Panc1 (cell line): ENCODE data around the gene XPA. TPM values are rescaled to one million over a fixed set of nuclear protein-coding genes. Genes with fewer than 3 reads are reported as not detected.
"Not testable (repeated sequence)": the region's sequence is repeated elsewhere in the genome, so short reads cannot be mapped to it uniquely, and the experiment has no call there.

Source experiments
- ATAC-seq: fragments of 200-7000 bp; cut with Tn5 transposase; 2 replicates; pipeline ENCODE4 v1.9.1; 2020; ENCODE audit warnings: mild to moderate bottlenecking, moderate library complexity
- BruUV-seq: library from RNA; stranded (reverse); fragments of 400-500 nt; replicated peaks from 2 replicates; lab custom pipeline; 2021; lab: Mats Ljungman, UMichigan
- CTCF ChIA-PET: fragments of 300-600 bp; sonication (Branson Sonifier 250); formaldehyde crosslinking; loops from one replicate; lab custom pipeline; 2022; ENCODE audit warnings: antibody characterized with exemption; lab: Charles Lee
- POLR2A ChIA-PET: fragments of 300-600 bp; sonication (Branson Sonifier 250); formaldehyde crosslinking; loops from one replicate; lab custom pipeline; 2022; ENCODE audit warnings: antibody characterized with exemption; lab: Charles Lee
- DNase-seq: peaks from one replicate; pipeline ENCODE4 v3.0.0-alpha.2; 2010; ENCODE audit warnings: low read depth, low spot score
- H3K27ac ChIP-seq: 2 replicates; pipeline ENCODE4 v1.5.1; 2011; ENCODE audit warnings: mild to moderate bottlenecking, low read length, inconsistent platforms
- H3K27me3 ChIP-seq: fragments of 200-500 bp; sonication (Bioruptor generic); 2 replicates; pipeline ENCODE4 v1.6.0; 2014; ENCODE audit warnings: low read length, inconsistent platforms; ENCODE audit not compliant: control insufficient read depth, insufficient read depth
- H3K36me3 ChIP-seq: fragments of 200-500 bp; sonication (Bioruptor generic); 2 replicates; pipeline ENCODE4 v1.5.1; 2014; ENCODE audit warnings: inconsistent platforms, mild to moderate bottlenecking, low read length, moderate library complexity; ENCODE audit not compliant: control insufficient read depth, insufficient read depth
- H3K4me1 ChIP-seq: 2 replicates; pipeline ENCODE4 v1.5.1; 2011; ENCODE audit warnings: inconsistent platforms, mild to moderate bottlenecking, low read length, moderate library complexity; ENCODE audit not compliant: control insufficient read depth, insufficient read depth
- H3K4me3 ChIP-seq, 2 experiments: 2 replicates each; pipeline ENCODE4 v1.5.1; 2011 to 2012; ENCODE audit warnings: low read depth in 2 of 2, low read length in 2 of 2, mild to moderate bottlenecking in 2 of 2, inconsistent platforms in 1 of 2, moderate library complexity in 1 of 2
- H3K9me3 ChIP-seq: fragments of 200-500 bp; sonication (Bioruptor generic); 2 replicates; pipeline ENCODE4 v1.5.1; 2014; ENCODE audit warnings: low read depth, mild to moderate bottlenecking, inconsistent platforms, low read length, moderate library complexity; ENCODE audit not compliant: control insufficient read depth, insufficient read depth
- CTCF ChIP-seq: fragments of 450-650 bp; IDR thresholded peaks from 2 replicates; pipeline ENCODE4 v1.5.1; 2017; ENCODE audit warnings: mild to moderate bottlenecking
- POLR2AphosphoS5 ChIP-seq: IDR thresholded peaks from 2 replicates; pipeline ENCODE4 v1.6.1; 2012; ENCODE audit warnings: mild to moderate bottlenecking, low read depth, low read length, moderate library complexity
- REST ChIP-seq, 2 experiments: IDR thresholded peaks; 2 replicates each; pipeline ENCODE4 v1.6.1; 2011 to 2012; ENCODE audit warnings: low read depth in 2 of 2, control low read depth in 1 of 2, low read length in 1 of 2, mild to moderate bottlenecking in 1 of 2, moderate library complexity in 1 of 2; ENCODE audit not compliant: insufficient read depth in 1 of 2
- SIN3A ChIP-seq: IDR thresholded peaks from 2 replicates; pipeline ENCODE4 v1.6.1; 2012; ENCODE audit warnings: low read depth, mild to moderate bottlenecking, low read length, moderate library complexity, borderline replicate concordance; ENCODE audit not compliant: insufficient read depth
- TCF7L2 ChIP-seq: IDR thresholded peaks from 2 replicates; pipeline ENCODE4 v1.6.1; 2011; ENCODE audit warnings: mild to moderate bottlenecking, low read depth, low read length, inconsistent platforms
- in situ Hi-C: cut with HindIII; loops from 2 replicates; pipeline ENCODE4 v1.10.0; 2016; ENCODE audit warnings: low sequenced_read_pairs, low pct_unique_long_range_greater_than_20kb
- intact Hi-C: fragments of 100-400 bp; cut with micrococcal nuclease; formaldehyde crosslinking; loops from one replicate; pipeline ENCODE4 v1.10.0; 2022; ENCODE audit not compliant: unreplicated experiment
- total RNA-seq: library from RNA; stranded (reverse); gene quantifications from one replicate; pipeline ENCODE4 v1.2.1, GENCODE V29; 2021; ENCODE audit not compliant: unreplicated experiment

The XPA gene
- total RNA-seq, 1 experiment from 2014 or later, result 7.1 TPM

GRCh38 chr9:97704345-97704677 lies 7.2 kb upstream of the XPA start:
- in situ Hi-C loops, result no loop called here
- CTCF ChIA-PET, result no interaction called here
- no peak overlapping the region for H3K27ac ChIP-seq
- no peaks in the 10 kb centered on the region for H3K9me3 ChIP-seq
- no peak for TF ChIP-seq REST (IDR thresholded peaks at IDR 0.05; ENCODE audit: insufficient read depth in 1 of 2, low read depth in 2 of 2, low read length in 1 of 2)
- TF ChIP-seq CTCF, result no peak
- TF ChIP-seq POLR2AphosphoS5, result no peak
- TF ChIP-seq TCF7L2, result no peak
- TF ChIP-seq SIN3A, result no peak
- POLR2A ChIA-PET, result no interaction called here
- H3K4me1 ChIP-seq, result no peaks in the 10 kb centered on the region
- H3K4me3 ChIP-seq, result no peak overlapping the region
- no peaks in the 10 kb centered on the region for H3K27me3 ChIP-seq
- ATAC-seq, result no peak
- intact Hi-C loops, result no loop called here
- H3K36me3 ChIP-seq, result no peaks in the 10 kb centered on the region
- no peak for DNase-seq
- no TSS peak for BruUV-seq

GRCh38 chr9:97703437-97704344 lies 6.6 kb upstream of the XPA start:
- POLR2A ChIA-PET, result no interaction called here
- intact Hi-C loops, result no loop called here
- no peak overlapping the region for H3K4me3 ChIP-seq
- TF ChIP-seq CTCF (no peak), SIN3A (no peak), REST (IDR thresholded peaks at IDR 0.05; ENCODE audit: insufficient read depth in 1 of 2, low read depth in 2 of 2, low read length in 1 of 2) (no peak), TCF7L2 (no peak), POLR2AphosphoS5 (no peak)
- H3K27ac ChIP-seq, result no peak overlapping the region
- DNase-seq (peak; percentile 63), ATAC-seq (no peak; the same call in 1 of the 2 replicates)
- CTCF ChIA-PET, result no interaction called here
- H3K36me3 ChIP-seq, result no peaks in the 10 kb centered on the region
- no peaks in the 10 kb centered on the region for H3K9me3 ChIP-seq
- BruUV-seq, result no TSS peak
- in situ Hi-C loops, result no loop called here
- H3K27me3 ChIP-seq, result no peaks in the 10 kb centered on the region
- H3K4me1 ChIP-seq, result no peaks in the 10 kb centered on the region

DNA sequence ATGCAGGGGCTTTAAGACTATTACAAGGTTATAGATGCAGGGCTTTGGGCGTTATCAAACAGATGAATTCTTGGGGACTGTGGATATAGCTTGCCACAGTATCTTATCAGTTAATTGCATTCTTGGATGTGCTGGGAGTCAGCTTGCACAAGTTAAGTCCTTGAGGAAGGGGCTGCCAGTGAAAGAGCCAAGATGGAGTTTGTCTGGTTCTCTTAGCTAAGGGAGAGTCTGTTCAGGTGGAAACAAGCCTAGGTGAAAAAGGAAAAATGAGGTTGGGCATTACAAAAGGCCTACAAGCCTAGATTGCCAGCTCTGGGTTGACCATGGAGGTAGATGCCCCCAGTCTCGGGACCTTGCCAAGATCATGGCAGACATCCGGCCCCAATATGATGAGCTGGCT lies 2.7 kb upstream of the XPA start:
- H3K27me3 ChIP-seq, H3K27ac ChIP-seq, ATAC-seq, H3K4me3 ChIP-seq, H3K4me1 ChIP-seq, DNase-seq, H3K36me3 ChIP-seq, intact Hi-C loops, POLR2A ChIA-PET, BruUV-seq, in situ Hi-C loops, CTCF ChIA-PET, H3K9me3 ChIP-seq: not testable (repeated sequence)
